ENCODE measurements around the gene OBSL1. TPM values are rescaled to one million over a fixed set of nuclear protein-coding genes. Genes with fewer than 3 reads are reported as not detected.

Gene OBSL1
- total RNA-seq, 4 donors from 2014 or later: 37.5 to 118 (median 51.6) TPM

- no peak for TF ChIP-seq CTCF (IDR thresholded peaks at IDR 0.05; ENCODE audit: low read depth)
Observed at GRCh38 chr2:219520079-219520478, 51.3 kb downstream of the OBSL1 start.

- TF ChIP-seq CTCF (IDR thresholded peaks at IDR 0.05; ENCODE audit: low read depth): no peak
Observed at GRCh38 chr2:219519526-219519916, 51.8 kb downstream of the OBSL1 start.

- TF ChIP-seq CTCF (IDR thresholded peaks at IDR 0.05; ENCODE audit: low read depth): no peak
Observed at GRCh38 chr2:219517954-219518778, 53.2 kb downstream of the OBSL1 start.

GRCh38 chr2:219516888-219517287 is 54.5 kb downstream of the OBSL1 start:
- TF ChIP-seq CTCF (IDR thresholded peaks at IDR 0.05; ENCODE audit: low read depth): no peak

- no peak for TF ChIP-seq CTCF (IDR thresholded peaks at IDR 0.05; ENCODE audit: low read depth)
Observed at GRCh38 chr2:219515874-219516629, 55.3 kb downstream of the OBSL1 start.

- TF ChIP-seq CTCF (IDR thresholded peaks at IDR 0.05; ENCODE audit: low read depth): no peak
Observed at GRCh38 chr2:219514836-219515235, 56.5 kb downstream of the OBSL1 start.

- no peak for TF ChIP-seq CTCF (IDR thresholded peaks at IDR 0.05; ENCODE audit: low read depth)
Observed at GRCh38 chr2:219514196-219514761, 57.1 kb downstream of the OBSL1 start, which contains the start of gene ASIC4. ASIC4 (plus strand) TSS chr2:219514482; CDS start chr2:219514725, 243 bp downstream.
